Urinary bladder (tissue), 4 donors: Measurements from ENCODE around the gene CEP131. TPM values are rescaled to one million over a fixed set of nuclear protein-coding genes. Genes with fewer than 3 reads are reported as not detected.

Source experiments
- DNase-seq: peaks from one replicate; pipeline ENCODE4 v3.0.0-alpha.2; 2015; ENCODE audit errors: extremely low spot score
- H3K27ac ChIP-seq: one replicate; pipeline ENCODE4 v1.5.1; 2013; ENCODE audit warnings: low read depth, mild to moderate bottlenecking, moderate library complexity
- H3K36me3 ChIP-seq: one replicate; pipeline ENCODE4 v1.6.1; 2013; ENCODE audit warnings: mild to moderate bottlenecking, moderate library complexity; ENCODE audit not compliant: insufficient read depth
- H3K4me1 ChIP-seq: one replicate; pipeline ENCODE4 v1.6.1; 2013; ENCODE audit warnings: mild to moderate bottlenecking, moderate library complexity; ENCODE audit not compliant: insufficient read depth
- H3K4me3 ChIP-seq: one replicate; pipeline ENCODE4 v1.5.1; 2013; ENCODE audit warnings: low read depth, low read length
- WGBS: extraction: QIAGEN DNeasy Blood & Tissue Kit; methylation state at CpG from one replicate; pipeline ENCODE4 v1.1.7; 2013; 5-methylcytosine and 5-hydroxymethylcytosine counted together
- polyA plus RNA-seq: library from polyadenylated mRNA; stranded (reverse); fragments of 200-250 nt; gene quantifications from one replicate; pipeline ENCODE4 v1.2.3, GENCODE V29; 2013
- total RNA-seq: library from RNA; depleted of rRNA; stranded (reverse); fragments of >200 nt; gene quantifications from one replicate; pipeline ENCODE4 v1.2.3, GENCODE V29; 2014
- donor health status: healthy with polysubstance abuse.
- donor health status: healthy.

Gene CEP131
- total and polyA plus RNA-seq, 2 donors: 5.9 to 10.8 TPM

GRCh38 chr17:81191646-81192045 lies 31.1 kb downstream of the CEP131 start:
- 91% methylated on average over 14 of the region's 14 CpGs for WGBS
- no peaks in the 10 kb centered on the region for H3K4me1 ChIP-seq
- no peak overlapping the region for H3K4me3 ChIP-seq
- DNase-seq: no peak
- no peak overlapping the region for H3K27ac ChIP-seq
- H3K36me3 ChIP-seq: no peaks in the 10 kb centered on the region

- WGBS: 89% methylated on average over 20 of the region's 20 CpGs
- Histone ChIP-seq H3K27ac (no peak overlapping the region), H3K4me3 (no peak overlapping the region), H3K36me3 (no peaks in the 10 kb centered on the region), H3K4me1 (no peaks in the 10 kb centered on the region)
- no peak for DNase-seq
These were observed 31.6 kb downstream of the CEP131 start for GRCh38 chr17:81191116-81191515.

DNA sequence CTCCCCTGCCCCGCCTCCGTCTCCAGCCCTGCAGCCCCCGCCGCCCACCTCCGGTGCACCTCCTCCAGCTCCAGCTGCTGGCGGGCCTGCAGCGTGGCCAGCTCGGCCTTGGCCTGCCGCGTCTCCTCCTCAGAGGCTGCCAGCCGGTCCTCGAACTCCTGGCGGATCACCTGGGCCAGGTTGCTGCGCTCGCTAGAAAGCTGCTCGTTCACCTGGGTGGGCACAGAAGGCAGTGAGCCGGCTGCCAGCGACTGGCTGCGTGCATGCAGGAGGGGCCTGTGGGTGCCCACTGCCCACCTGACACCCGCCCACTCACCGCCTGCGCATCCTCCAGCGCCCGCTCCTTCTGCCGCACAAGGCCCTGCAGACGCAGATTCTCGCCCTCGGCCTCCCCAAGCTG lies 32.2 kb downstream of the CEP131 start:
- 95% methylated on average over 28 of the region's 28 CpGs for WGBS
- DNase-seq: no peak
- H3K36me3 ChIP-seq: no peaks in the 10 kb centered on the region

DNA sequence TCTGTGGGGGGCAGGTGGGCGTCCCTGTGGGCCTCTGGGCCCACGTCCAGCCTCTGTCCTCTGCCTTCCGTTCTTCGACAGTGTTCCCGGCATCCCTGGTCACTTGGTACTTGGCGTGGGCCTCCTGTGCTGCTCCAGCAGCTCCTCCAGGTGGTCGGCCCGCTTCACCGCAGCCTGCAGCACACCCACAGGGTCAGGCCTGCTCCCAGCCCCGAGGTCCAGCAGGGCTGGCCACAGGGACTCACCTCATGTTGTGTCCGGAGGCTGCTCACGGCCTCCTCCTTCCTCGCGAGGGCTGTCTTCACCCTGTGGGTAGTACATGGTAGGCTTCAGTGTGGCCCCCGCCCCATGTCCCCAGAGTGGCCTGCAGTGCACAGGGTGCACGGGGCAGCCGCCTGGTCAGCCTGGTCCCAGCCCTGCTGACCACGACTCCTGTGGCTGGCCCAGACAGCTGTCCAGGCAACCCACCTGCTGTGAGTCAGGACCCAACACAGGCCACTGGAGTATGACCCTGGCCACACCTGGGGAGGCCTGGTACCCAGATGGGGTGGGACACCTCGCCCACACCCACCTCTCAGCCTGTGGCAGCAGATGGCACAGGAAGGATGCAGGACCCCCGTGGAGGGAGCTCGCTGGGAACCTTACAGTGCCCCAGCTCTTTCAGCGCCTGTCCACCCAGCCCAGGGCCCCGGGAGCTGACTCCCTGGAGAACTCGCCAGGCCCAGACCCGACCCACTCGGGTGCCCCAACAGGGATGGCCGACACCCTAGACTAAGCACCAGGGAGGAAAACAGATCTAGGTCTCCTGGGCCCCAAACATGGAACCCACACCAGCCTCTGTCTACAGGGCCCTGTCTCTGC lies 32.9 kb downstream of the CEP131 start:
- 83% methylated on average over 27 of the region's 27 CpGs for WGBS
- Histone ChIP-seq H3K4me3 (no peak overlapping the region), H3K4me1 (no peaks in the 10 kb centered on the region), H3K36me3 (no peaks in the 10 kb centered on the region), H3K27ac (no peak overlapping the region)
- no peak for DNase-seq

More for the DNA sequence above, 32.2 kb downstream of the CEP131 start:
- no peak overlapping the region for H3K27ac ChIP-seq
- H3K4me3 ChIP-seq: no peak overlapping the region
- no peaks in the 10 kb centered on the region for H3K4me1 ChIP-seq

GRCh38 chr17:81189016-81189415 lies 33.7 kb downstream of the CEP131 start:
- WGBS: 95% methylated on average over 7 of the region's 7 CpGs
- H3K36me3 ChIP-seq: no peaks in the 10 kb centered on the region
- DNase-seq: no peak

GRCh38 chr17:81188491-81188840 lies 34.3 kb downstream of the CEP131 start:
- Histone ChIP-seq H3K27ac (no peak overlapping the region), H3K4me3 (no peak overlapping the region), H3K4me1 (no peaks in the 10 kb centered on the region), H3K36me3 (no peaks in the 10 kb centered on the region)
- DNase-seq: no peak
- WGBS: 96% methylated on average over 12 of the region's 12 CpGs

More at GRCh38 chr17:81189016-81189415, 33.7 kb downstream of the CEP131 start:
- H3K27ac ChIP-seq: no peak overlapping the region
- H3K4me1 ChIP-seq: no peaks in the 10 kb centered on the region
- H3K4me3 ChIP-seq: no peak overlapping the region

- DNase-seq: no peak
- H3K4me1 ChIP-seq: no peaks in the 10 kb centered on the region
- no peak overlapping the region for H3K27ac ChIP-seq
- 90% methylated on average over 26 of the region's 26 CpGs for WGBS
- no peak overlapping the region for H3K4me3 ChIP-seq
- H3K36me3 ChIP-seq: no peaks in the 10 kb centered on the region
These were observed 34.9 kb downstream of the CEP131 start for GRCh38 chr17:81187586-81188490.

DNA sequence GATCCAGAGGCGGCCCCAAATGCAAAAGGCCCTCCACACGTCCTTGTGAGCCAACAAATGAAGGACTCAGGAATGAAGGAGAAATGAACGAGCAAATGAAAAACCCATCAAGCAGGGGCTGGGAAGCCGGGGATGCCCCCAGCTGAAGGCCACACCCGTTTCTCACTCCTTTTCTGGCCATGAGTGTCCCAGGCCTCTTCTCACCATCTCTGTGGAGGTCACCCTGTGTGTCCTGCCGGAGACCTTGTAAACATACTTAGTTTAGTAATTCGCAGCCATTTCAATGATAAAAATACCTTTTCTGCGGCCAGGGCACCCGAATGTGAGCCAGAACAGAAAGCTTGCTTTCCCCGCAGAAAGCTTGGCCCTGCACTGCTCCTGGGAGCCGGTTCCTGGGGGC lies 35.6 kb downstream of the CEP131 start:
- 92% methylated on average over 11 of the region's 11 CpGs for WGBS

DNA sequence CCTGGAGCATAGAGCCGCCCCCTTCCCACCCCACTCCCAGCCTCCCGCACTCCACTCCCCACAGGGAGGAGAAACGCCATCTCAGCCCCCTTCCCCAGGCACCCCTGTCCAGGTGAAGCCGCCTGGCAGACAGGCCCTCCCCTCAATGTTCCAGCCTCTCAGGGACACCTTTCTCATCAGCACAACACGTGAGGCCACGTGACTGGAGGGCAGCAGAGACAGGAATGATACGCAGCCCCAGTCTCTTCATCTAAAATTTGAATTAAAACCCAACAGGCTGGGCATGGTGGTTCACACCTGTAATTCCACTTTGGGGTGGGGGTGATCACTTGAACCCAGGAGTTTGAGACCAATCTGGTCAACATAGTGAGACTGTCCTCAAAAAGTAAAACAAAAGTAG lies 36.6 kb downstream of the CEP131 start:
- H3K4me3 ChIP-seq: no peak overlapping the region
- H3K4me1 ChIP-seq: no peaks in the 10 kb centered on the region
- H3K36me3 ChIP-seq: no peaks in the 10 kb centered on the region
- H3K27ac ChIP-seq: no peak overlapping the region
- no peak for DNase-seq
- WGBS: 79% methylated on average over 7 of the region's 7 CpGs

More for the DNA sequence above, 35.6 kb downstream of the CEP131 start:
- H3K4me1 ChIP-seq: no peaks in the 10 kb centered on the region
- no peak for DNase-seq
- no peaks in the 10 kb centered on the region for H3K36me3 ChIP-seq
- H3K27ac ChIP-seq: no peak overlapping the region
- no peak overlapping the region for H3K4me3 ChIP-seq

DNA sequence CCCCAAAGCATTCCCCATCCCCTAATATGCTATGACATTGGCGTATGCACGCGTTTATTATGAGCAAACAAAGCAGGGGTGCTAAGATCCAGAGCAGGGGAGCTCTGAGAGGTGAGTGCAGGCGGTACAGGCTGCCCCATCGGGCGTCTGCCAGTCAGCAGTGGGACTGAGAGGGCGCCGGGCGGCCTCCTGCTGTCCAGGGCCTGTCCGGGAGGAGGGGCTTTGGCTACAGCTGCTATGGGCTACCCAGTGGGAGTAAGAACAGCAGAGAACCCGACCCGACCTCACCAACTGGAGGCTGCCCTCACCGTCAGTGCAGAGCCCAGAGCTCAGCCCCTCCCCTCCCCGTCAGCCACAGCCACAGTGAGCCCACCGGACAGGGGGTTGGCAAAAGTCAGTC lies 38.2 kb downstream of the CEP131 start:
- no peak overlapping the region for H3K4me3 ChIP-seq
- H3K27ac ChIP-seq: no peak overlapping the region
- WGBS: 26% methylated on average over 15 of the region's 15 CpGs
- no peaks in the 10 kb centered on the region for H3K4me1 ChIP-seq
- no peak for DNase-seq
- no peaks in the 10 kb centered on the region for H3K36me3 ChIP-seq

GRCh38 chr17:81183807-81184206 lies 39.0 kb downstream of the CEP131 start:
- no peaks in the 10 kb centered on the region for H3K4me1 ChIP-seq
- DNase-seq: no peak
- H3K27ac ChIP-seq: no peak overlapping the region
- no peak overlapping the region for H3K4me3 ChIP-seq
- H3K36me3 ChIP-seq: no peaks in the 10 kb centered on the region
- 88% methylated on average over 11 of the region's 11 CpGs for WGBS

DNA sequence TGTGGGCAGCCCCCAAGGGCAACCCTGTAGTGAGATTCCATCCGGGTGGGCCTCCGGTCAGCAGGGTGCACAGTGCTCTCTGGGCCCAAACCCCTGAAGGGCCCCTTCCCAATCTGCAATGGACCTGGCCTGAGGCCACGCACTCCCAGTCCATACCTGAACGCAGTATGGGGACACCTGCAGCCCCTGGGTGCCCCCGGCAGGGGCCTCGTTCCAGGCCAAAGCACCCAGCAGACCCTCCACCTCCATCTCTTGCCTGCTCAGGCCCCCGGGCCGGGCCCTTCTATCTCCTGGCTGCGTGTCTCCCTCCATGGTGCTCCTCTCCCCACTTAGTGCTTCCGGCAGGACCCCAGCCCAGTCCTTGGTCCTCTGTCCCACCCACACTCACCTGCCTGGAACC lies 39.4 kb downstream of the CEP131 start:
- Histone ChIP-seq H3K27ac (no peak overlapping the region), H3K4me1 (no peaks in the 10 kb centered on the region), H3K4me3 (no peak overlapping the region), H3K36me3 (no peaks in the 10 kb centered on the region)
- DNase-seq: no peak
- WGBS: 89% methylated on average over 10 of the region's 10 CpGs

DNA sequence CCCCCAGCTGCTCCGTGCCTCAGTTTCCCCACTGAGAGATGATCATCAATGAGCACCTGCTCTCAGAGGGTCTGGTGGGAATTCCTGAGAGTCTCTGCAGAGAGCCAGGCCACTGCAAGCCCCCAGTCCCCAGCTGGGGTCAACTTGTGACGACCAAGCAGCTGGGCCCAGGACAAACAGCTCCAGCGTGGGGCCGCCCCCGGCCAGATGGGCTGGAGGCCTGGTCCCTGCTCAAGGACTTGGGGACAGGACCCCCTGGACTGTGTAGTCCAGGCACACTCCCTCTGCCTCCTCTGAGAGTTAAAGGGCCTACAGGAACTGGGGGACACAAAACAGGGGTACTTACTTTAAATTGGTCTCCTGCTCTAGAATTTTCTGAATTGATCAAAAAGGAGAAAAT lies 40.2 kb downstream of the CEP131 start:
- Histone ChIP-seq H3K4me3 (no peak overlapping the region), H3K4me1 (no peaks in the 10 kb centered on the region), H3K36me3 (no peaks in the 10 kb centered on the region), H3K27ac (no peak overlapping the region)
- DNase-seq: no peak
- WGBS: 87% methylated on average over 5 of the region's 5 CpGs

DNA sequence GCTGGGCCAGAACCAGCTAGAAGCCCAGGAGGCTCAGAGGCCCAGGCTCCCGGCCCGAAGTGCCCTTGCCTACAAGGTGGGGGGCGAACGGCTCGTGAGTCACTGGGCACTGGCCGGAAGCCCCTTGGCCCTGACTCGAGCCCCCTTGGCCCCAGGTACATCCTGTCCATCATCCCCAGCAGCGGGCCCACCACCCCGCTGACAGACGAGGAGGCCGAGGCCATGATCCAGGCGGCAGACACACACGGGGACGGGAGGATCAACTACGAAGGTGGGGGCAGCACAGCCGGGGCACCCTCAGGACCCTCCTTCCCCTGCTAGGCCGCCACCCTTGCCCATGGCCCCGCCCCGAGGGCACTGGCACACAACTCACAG lies 41.0 kb downstream of the CEP131 start:
- Histone ChIP-seq H3K36me3 (no peaks in the 10 kb centered on the region), H3K27ac (no peak overlapping the region), H3K4me3 (no peak overlapping the region), H3K4me1 (no peaks in the 10 kb centered on the region)
- WGBS: 95% methylated on average over 19 of the region's 19 CpGs
- no peak for DNase-seq
